ENCODE results near the gene ZNF182.
"Not testable (repeated sequence)": the region's sequence is repeated elsewhere in the genome, so short reads cannot be mapped to it uniquely, and the experiment has no call there.

The ZNF182 gene

DNA sequence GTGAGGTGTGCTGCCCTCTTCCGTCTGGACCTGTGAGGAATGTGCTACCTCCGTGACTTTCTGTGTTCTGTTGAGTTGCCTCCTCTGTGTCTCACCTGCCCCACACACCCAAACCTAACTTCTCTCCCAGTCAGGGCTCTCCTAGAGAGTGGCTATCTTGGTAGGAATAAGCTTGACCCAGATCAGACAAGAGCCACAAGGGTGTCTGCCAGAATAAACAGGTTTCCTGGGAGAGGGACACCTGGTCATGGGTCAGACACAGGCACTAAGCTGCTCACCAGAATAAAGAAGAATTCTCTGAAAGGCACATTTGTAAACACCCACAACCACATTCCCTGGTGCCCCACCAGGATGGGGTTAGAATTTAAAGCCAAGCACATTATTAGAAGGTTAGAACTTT lies 11.1 kb downstream of the ZNF182 start:
- no peak for DNase-seq

DNA sequence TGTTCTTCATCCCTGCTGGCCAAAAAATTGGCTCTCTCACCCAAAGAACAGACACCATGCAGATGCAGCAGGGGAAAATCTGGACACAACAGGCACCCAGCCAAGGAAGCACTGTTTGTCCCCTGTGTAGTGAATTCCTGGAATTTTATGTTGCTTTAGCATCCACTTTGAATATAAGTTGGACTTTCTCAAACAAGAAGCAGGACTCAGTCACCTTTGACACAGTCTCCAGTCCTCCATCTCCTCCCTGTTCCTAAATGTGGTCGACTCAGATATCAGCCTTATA lies 11.8 kb downstream of the ZNF182 start:
- DNase-seq: no peak

DNA sequence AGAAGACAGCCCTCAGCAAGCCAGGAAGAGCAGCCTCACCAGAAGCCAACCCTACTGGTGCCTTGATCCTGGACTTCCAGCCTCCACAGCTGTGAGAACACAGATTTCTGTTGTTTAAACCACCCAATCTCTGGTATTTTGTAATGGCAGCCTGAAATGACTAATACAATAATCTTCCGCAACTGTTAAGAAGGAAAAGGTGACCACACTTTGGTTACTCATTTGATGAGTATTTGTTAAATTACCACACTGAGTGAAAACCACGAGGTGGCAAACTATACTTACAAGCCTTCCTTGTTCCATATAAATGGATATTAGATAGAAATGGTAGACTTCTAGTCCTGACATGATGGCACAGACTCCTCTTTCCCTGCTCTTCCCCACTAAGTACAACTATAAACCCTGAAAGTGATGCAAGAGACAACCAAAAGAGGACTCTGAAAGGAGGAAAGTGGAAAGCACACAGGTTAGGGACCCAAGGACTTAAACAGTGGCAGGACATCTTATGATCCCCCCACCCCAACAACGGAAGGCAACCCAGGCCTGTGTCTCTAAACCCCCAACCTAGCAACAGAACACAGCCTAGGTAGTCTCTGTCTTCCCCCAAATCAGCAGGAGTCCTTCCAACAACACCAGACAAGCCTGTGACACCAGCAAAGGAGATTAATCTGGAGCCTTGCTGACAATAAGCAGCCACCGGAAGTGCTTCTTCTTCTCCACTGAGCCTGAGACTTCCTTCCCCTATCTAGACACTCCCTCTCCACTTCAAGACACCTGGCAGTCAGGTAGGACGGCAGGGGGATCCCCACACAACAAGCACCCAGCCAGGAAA lies 12.3 kb downstream of the ZNF182 start:
- no peak for DNase-seq

DNA sequence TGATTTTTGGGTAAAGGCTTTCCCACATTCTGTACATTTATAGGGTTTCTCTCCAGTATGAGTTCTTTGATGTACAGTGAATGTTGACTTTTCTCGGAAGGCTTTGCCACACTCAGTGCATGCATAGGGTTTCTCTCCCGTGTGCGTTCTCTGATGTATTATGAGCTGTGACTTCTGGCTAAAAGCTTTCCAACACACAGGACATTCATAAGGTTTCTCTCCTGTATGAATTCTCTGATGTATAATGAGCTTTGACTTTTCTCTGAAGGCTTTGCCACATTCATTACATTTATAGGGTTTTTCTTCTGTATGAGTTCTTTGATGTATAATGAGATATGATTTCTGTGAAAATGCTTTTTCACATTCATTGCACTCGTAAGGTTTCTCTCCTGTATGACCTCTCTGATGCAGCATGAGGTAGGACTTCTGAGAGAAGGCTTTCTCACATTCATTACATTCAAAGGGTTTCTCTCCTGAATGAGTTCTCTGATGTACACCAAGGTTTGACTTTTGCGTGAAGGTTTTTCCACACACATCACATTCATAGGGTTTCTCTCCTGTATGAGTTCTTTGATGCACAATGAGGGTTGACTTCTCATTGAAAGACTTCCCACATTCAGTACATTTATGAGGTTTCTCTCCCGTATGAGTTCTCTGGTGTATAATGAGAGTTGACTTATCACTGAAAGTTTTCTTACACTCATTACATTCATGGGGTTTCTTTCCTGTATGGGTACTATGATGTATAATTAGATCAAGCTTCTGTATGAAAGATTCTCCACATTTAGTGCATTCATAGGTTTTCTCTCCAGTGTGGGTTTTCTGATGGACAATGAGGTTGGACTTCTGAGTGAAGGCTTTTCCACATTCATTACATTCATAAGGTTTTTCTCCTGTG lies 27.3 kb downstream of the ZNF182 start:
- DNase-seq: no peak

DNA sequence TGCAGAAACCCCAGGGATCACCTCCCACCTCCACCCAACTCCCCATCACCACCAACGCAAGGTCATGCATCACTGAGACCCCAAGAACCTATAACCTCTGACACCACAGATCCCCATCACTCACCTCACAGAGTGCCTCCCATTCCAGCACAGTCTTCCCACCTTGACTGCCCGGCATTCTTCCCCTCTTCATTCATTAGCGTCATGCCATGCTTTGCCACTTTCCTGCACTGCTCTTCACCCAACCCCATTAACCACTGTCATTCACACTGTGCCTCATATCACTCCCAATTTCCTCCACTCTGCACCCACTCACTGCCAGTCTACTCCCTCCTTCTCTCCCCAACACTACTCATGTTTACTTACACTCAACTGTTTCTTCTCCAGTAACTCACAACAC lies 30.6 kb downstream of the ZNF182 start:
- no peak for DNase-seq

DNA sequence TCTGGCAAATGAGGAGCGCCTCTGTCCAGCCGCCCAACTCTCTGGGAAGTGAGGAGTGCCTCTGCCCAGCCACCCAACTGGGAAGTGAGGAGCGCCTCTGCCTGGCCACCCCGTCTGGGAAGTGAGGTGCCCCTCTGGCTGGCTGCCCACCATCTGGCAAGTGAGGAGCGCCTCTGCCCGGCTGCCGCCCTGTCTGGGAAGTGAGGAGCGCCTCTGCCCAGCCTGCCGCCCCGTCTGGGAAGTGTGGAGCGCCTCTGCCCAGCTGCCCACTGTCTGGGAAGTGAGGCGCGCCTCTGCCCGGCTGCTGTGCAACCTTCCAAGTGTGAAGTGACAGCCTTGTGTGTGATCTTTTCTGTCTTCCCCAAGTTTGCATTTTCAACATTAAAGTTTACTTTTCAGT lies 38.3 kb downstream of the ZNF182 start:
- not testable (repeated sequence) for DNase-seq

DNA sequence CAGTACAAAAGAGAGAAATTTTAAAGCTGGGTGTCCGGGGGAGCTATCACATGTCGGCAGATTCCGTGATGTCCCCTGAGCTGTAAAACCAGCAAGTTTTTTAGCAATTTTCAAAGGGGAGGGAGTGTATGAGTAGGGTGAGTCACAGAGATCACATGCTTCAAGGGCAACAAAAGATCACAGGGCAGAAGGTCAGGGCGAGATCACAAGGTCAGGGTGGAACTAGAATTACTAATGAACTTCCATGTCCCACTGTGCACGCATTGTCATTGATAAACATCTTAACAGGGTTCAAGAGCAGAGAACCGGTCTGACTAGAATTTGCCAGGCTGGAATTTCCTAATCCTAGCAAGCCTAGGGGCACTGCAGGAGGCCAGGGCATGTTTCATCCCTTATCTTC lies 42.0 kb downstream of the ZNF182 start:
- not testable (repeated sequence) for DNase-seq

DNA sequence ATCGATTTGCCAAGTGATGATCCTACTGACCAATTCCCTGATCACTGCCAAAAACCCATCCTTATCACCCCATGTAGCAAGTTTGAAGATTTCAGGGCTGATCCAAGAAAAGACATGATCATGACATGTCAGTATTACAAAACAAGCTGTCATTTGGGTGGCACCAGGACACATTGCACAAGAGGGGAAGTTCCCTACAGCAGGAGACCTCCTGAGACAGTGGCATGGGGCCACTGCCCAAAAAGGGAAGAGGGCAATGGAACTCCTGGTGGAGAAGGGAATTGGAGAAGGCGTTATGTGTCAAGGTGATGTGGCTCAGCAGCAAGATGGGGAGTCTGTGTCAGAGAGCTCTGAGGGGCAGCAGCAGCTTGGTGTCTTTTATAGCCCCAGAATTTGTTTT lies 43.4 kb downstream of the ZNF182 start:
- DNase-seq: no peak

DNA sequence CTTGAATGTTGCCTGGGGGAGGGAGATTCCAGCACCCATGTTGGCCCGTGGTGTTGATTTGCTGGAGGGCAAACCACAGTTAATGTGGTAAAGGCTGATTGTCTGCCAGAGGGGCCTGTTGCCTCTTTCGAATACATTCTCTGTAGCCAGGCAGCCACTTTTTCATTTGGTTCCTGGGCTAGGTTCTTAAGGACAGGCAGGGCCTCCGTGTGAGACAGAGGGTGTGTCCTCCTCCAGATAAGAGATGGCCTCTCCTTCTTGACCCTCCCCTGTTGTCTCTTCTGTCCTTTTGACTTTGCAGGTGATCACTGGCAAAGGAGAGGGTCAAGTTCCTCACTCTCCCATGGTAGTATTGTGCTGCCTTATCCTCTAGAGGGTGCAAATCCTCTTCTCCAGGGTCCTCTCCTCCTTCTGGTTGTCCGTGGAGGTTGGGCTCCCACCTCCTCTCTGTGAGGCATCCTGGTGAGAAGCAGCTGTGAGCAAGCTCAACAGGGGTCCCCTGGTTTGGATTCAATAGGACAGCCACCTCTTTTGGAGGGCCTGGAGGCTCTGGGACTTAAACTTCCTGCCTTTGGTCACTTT lies 44.9 kb downstream of the ZNF182 start:
- DNase-seq: peak; percentile 35

DNA sequence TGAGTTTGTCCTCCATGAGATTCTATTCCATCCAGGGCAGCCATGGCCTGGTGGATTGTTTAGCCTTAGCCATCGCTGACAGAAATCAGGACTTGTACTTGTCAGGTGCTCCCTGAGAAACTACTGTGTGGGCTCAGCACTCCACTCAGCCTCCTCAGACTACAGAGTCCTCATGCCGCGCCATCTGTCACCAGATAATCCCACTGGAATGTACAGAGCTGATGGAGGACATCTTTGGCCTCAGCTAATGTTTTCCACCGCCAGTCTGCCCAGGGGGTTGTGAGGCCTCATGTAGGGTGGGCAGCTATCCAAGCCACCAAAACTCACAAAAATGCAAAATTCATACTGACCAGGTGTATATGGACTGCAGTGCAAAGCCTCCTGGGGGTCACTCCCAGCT lies 45.6 kb downstream of the ZNF182 start:
- DNase-seq: not testable (repeated sequence)

DNA sequence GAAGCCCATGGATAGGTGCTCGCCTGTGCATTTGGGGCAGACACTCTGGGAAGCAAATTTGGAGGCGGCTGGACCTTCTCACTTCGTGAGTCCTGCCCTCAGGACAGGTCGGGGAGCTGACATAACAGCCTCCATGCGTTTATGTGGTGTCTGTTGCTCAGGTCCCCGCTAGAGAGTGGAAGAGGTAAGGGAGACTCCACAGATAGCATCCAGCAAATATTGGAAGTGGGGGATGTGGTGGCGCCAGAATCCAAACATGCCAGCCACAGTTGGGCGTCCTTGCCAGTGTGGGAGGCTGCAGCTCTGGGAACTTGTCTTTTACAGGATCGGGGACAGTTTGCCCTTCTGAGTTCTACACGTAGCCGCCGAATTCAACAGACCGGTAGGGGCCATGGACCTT lies 47.8 kb downstream of the ZNF182 start:
- DNase-seq: no peak

DNA sequence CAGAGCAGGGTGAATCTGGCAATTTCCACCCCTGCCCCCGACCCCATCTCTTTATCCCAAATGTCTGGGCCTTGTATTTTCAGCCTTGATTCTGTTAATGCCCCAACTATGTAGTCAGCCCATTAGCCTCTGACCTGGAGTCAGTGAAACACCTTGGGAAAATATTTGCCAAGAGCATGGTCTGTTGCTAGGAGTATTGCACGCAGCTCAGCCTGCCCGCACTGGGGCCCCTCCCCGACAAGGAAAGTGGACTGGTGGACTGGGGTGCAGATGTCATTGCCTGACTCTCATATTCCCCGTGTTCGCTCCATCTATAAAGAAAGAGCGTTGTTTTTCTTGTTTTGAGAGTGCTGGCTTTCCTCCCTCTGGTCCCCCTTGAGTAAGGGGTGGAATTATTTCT lies 48.5 kb downstream of the ZNF182 start:
- DNase-seq: not testable (repeated sequence)

DNA sequence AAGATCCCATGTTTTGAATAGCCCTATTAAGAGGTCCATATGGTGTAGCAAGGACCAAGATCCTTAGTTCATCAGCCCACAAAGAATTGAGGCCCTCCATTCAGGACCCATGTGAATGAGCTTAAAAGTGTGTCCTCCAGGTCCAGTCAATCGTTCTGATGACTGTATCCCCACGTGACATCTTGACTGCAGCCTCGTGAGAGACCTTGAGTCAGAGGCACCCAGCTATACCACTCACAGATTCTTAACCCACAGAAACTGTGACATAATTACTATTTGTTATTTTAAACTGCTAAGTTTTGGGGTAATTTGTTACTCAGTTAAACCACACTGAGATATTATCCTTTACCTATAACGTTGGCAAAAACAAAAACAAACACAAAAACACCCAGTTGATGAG lies 62.4 kb downstream of the ZNF182 start:
- no peak for DNase-seq

DNA sequence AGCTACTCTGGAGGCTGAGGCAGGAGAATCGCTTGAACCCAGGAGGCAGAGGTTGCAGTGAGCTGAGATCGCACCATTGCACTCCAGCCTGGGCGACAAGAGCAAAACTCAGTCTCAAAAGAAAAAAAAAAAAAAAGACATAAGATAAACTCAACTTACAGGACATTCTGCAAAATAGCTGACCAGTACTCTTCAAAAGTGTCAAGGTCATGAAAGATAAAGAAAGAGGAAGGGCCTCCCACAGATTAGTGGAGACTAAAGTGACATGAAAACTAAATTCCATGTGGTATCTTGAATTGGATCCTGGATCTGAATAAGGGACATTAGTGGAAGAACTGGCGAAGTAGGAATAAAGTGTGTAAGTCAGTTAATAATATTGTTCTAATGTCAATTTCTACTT lies 63.3 kb downstream of the ZNF182 start:
- no peak for DNase-seq

DNA sequence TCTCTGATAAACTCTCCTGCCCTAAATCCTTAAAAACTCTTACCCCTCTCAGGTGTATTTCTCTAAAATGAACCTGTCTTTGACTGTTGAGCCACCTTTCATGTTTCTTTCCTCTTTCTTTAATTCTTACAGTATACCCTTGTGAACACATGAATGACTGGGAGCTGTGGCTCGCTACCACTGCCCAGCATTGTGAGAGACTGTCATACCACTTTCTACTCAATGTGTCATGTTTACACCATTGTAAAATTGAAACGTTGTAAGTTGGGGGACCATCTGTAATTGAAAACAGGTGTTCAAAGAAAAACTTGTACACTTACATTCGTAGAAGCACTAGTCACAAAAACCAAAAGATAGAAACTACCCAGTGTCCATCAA lies 66.9 kb downstream of the ZNF182 start:
- DNase-seq: no peak

DNA sequence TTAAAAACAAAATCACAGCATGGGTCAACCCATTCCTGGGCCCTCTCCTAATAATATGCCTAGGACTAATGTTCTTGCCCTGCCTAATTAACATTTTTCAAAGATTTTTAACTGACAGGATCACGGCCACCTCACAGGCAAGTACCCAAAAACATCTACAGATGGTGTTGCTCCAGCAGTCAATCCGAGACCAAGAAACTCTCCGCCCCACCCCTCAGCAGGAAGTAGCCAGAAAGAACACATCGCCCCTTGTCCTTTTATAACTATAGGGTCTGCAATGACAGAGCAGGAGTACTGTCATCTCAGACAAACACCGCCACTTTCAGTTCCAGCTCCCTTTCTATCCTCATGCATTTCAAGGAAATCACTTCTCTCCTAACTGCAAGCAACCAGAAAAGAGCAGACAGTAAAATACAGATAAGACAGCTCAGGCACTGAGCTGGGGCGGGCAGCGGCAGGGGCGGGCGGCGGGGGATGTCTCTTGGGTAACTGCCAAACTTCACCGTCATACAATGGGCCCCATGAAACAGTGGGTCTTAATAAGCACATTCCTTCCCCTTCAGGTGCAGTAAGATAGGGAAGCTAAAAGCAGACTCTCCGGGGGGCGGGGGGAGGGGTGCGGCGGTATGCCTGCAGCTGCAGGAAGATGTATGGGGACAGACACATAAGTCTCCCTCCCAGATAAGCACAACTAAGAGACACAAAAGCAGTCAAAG lies 67.4 kb downstream of the ZNF182 start:
- peak; percentile 72 for DNase-seq

DNA sequence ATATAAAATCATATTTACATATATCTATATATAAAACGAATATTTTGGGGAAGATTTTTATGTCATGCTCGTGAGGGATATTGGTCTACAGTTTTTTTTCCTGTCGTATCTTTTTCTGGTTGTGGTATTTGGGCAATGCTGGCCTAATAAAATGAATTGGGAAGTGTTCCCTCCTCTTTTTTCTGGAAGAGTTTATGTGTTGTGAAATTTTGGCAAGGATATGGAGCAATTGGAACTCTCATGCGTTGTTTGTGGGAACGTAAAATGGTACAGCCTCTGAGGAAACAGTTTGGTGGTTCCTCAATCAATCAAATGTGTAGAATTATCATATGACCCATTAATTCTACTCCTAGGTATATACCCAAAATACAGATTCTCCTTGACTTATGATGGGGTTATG lies 69.8 kb downstream of the ZNF182 start:
- no peak for DNase-seq

DNA sequence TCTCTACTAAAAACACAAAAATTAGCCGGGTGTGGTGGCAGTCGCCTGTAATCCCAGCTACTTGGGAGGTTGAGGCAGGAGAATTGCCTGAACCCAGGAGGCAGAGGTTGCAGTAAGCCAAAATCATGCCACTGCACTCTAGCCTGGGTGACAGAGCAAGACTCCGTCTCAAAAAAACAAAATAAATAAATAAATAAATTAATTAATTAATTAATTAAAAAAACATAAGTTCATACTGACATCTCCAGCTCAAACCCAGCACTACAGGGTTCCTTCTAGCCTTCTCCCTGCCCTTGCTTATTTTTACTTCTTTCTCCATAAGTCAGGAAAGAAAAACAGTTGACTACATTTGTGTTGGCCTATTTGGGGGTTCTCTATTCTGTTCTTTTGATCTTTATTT lies 71.8 kb downstream of the ZNF182 start:
- DNase-seq: not testable (repeated sequence)

DNA sequence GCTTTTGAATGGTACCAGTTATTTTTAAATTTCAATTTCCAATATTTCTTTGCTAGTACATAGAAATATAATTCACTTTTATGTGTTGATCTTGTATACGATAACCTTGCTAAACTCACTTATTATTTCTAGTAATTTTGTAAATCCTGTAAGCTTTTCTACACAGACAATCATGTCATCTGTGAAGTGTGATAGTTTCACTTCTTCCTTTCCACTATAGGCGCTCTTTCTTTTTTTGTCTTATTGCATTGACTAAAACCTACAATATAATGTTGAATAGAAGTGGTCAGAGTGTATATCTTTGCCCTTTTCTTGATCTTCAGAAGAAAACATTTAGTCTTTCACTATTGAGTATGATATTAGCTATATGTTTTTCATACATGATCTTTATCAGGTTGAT lies 76.6 kb downstream of the ZNF182 start:
- DNase-seq: no peak

Measured in hematopoietic multipotent progenitor cell treated with erythropoietin and hydrocortisone succinate and interleukin-3 and kit ligand, for 8 days (in vitro differentiated cells).